Measurements from ENCODE around the gene RRP1. TPM values are rescaled to one million over a fixed set of nuclear protein-coding genes. Genes with fewer than 3 reads are reported as not detected.

The RRP1 gene
- polyA plus RNA-seq, 3 donors, result 2.7 to 5.7 (median 4.6) TPM

DNA sequence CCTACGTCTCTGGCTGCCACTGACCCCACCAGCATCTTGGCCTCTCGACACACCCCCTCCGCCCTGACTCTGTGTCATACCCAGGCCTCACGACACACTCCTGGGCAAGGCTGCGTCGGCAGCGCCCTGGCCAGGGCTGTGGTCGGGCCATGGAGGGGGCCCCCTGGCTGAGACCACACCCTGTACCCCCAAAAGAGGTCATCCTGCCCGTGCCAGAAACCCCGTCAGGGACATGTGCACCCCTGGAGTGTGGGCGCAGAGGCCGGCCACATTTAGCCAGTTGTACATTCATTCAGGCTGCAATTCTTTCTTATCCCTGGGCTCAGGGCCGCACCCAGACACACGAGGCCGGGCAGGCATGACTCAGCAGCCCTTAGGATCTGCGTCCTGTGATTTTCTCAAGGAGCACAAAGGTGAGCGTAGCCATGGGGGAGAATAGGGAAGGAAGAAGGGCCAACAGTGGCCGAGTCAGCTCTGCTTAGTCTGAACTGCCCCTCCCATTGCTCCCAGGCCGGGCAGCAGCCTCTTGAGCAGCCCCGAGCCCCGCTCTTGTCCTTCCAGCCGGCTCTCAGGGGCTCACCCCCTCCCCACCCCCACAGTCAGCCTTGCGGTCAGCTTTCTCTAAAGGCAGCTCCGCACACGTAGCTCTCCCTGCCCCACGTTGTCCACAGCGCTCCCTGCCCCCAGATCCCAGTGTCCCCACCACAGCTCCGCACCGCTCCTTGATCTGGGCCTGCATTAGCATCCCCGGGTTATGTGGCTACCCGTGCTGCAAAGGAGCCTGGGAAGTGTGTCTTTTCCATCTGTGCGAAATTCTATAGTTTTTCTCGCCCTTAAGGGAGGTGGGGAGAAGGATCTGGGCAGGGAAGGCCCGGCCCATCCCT is 21.2 kb upstream of the RRP1 start:
- Histone ChIP-seq H3K79me2 (ENCODE audit: insufficient read depth, low read length) (no peaks in the 10 kb centered on the region), H3K9me3 (replicated peaks in 1 of 2; ENCODE audit: control insufficient read depth in 1 of 2, insufficient read depth in 1 of 2, low read length in 2 of 2) (peaks cover 0 to 11% of the 10 kb centered on the region in 2 donors), H3K4me1 (ENCODE audit: control insufficient read depth in 1 of 2, insufficient read depth in 2 of 2, low read length in 2 of 2) (peaks cover 12 to 15% of the 10 kb centered on the region in 2 donors), H3K9ac (ENCODE audit: insufficient read depth, low read length, poor library complexity, severe bottlenecking) (no peak overlapping the region), H2AFZ (ENCODE audit: insufficient read depth, low read depth, low read length, poor library complexity, severe bottlenecking) (no peak overlapping the region), H3K27me3 (ENCODE audit: control insufficient read depth in 2 of 2, insufficient read depth in 2 of 2, low read length in 2 of 2) (no peaks in the 10 kb centered on the region), H3K4me3 (replicated peaks in 1 of 3; ENCODE audit: low read depth in 2 of 3, low read length in 3 of 3) (peak overlapping the region in 1 of 3 experiments; percentile 3), H3K36me3 (replicated peaks in 1 of 2; ENCODE audit: control insufficient read depth in 1 of 2, insufficient read depth in 2 of 2, low read length in 2 of 2) (peaks cover 3 to 15% of the 10 kb centered on the region in 2 donors), H3K27ac (ENCODE audit: low read depth in 1 of 2, low read length in 2 of 2) (no peak overlapping the region), H3K4me2 (replicated peaks; ENCODE audit: extremely low read depth, low read length, poor library complexity, severe bottlenecking) (peak overlapping the region; percentile 31), H4K20me1 (ENCODE audit: insufficient read depth, low read length) (peaks cover 21% of the 10 kb centered on the region)
- TF ChIP-seq, protein P1, sequence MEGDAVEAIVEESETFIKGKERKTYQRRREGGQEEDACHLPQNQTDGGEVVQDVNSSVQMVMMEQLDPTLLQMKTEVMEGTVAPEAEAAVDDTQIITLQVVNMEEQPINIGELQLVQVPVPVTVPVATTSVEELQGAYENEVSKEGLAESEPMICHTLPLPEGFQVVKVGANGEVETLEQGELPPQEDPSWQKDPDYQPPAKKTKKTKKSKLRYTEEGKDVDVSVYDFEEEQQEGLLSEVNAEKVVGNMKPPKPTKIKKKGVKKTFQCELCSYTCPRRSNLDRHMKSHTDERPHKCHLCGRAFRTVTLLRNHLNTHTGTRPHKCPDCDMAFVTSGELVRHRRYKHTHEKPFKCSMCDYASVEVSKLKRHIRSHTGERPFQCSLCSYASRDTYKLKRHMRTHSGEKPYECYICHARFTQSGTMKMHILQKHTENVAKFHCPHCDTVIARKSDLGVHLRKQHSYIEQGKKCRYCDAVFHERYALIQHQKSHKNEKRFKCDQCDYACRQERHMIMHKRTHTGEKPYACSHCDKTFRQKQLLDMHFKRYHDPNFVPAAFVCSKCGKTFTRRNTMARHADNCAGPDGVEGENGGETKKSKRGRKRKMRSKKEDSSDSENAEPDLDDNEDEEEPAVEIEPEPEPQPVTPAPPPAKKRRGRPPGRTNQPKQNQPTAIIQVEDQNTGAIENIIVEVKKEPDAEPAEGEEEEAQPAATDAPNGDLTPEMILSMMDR (IDR thresholded peaks at IDR 0.05), result no peak
- H3K36me3 Mint-ChIP-seq, result peaks cover 15 to 19% of the 10 kb centered on the region in 2 donors
- intact Hi-C loops (cut with micrococcal nuclease), result no loop called here
- peak overlapping the region in 3 of 7 donors; percentile 16 to 69 (median 49) for H3K27ac Mint-ChIP-seq
- WGBS (ENCODE audit: insufficient coverage), result 62% methylated on average over 32 of the region's 34 CpGs
- peaks cover 5 to 16% (median 9%) of the 10 kb centered on the region in 7 donors for H3K9me3 Mint-ChIP-seq
- H3K4me3 Mint-ChIP-seq, result peak overlapping the region in 1 of 2 donors; percentile 63
- peaks cover 23% of the 10 kb centered on the region for H3K4me1 Mint-ChIP-seq
- peak; percentile 44 to 69 (median 52) for DNase-seq
- H3K27me3 Mint-ChIP-seq (ENCODE audit: low read depth in 3 of 3), result peaks cover 2 to 5% (median 5%) of the 10 kb centered on the region in 3 donors

DNA sequence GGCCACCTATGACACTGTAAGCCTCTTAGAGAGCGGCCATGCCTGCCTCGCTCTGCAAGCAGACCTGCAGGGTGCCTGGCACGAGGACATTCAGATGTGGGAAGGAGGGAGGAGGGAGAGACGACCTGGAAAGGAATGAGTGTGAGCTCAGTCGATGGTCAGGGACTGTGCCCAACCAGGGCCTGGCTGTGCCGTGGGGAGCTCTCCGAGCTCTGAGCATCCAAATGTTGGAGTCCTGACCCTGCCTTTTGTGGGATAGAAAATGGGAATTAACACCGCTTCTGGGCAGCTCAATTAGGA is 20.6 kb upstream of the RRP1 start:
- H4K20me1 ChIP-seq (ENCODE audit: insufficient read depth, low read length), result peaks cover 26% of the 10 kb centered on the region
- H2AFZ ChIP-seq (ENCODE audit: insufficient read depth, low read depth, low read length, poor library complexity, severe bottlenecking), result no peak overlapping the region
- WGBS (ENCODE audit: insufficient coverage), result 98% methylated on average over 7 of the region's 8 CpGs
- TF ChIP-seq, protein P1 (IDR thresholded peaks at IDR 0.05), result no peak
- H3K4me2 ChIP-seq (replicated peaks; ENCODE audit: extremely low read depth, low read length, poor library complexity, severe bottlenecking), result no peak overlapping the region
- H3K9me3 ChIP-seq (replicated peaks in 1 of 2; ENCODE audit: control insufficient read depth in 1 of 2, insufficient read depth in 1 of 2, low read length in 2 of 2), result peaks cover 0 to 11% of the 10 kb centered on the region in 2 donors
- H3K4me1 Mint-ChIP-seq, result peaks cover 23% of the 10 kb centered on the region
- no peaks in the 10 kb centered on the region for H3K79me2 ChIP-seq (ENCODE audit: insufficient read depth, low read length)
- no peak overlapping the region for H3K9ac ChIP-seq (ENCODE audit: insufficient read depth, low read length, poor library complexity, severe bottlenecking)
- peak overlapping the region in 1 of 2 donors; percentile 63 for H3K4me3 Mint-ChIP-seq
- no peaks in the 10 kb centered on the region for H3K27me3 ChIP-seq (ENCODE audit: control insufficient read depth in 2 of 2, insufficient read depth in 2 of 2, low read length in 2 of 2)
- intact Hi-C loops (cut with micrococcal nuclease), result no loop called here
- peaks cover 9 to 17% of the 10 kb centered on the region in 2 donors for H3K36me3 ChIP-seq (replicated peaks in 1 of 2; ENCODE audit: control insufficient read depth in 1 of 2, insufficient read depth in 2 of 2, low read length in 2 of 2)
- H3K27ac Mint-ChIP-seq, result peak overlapping the region in 2 of 7 donors; percentile 16 to 49
- peaks cover 2 to 5% (median 5%) of the 10 kb centered on the region in 3 donors for H3K27me3 Mint-ChIP-seq (ENCODE audit: low read depth in 3 of 3)
- peaks cover 12 to 15% of the 10 kb centered on the region in 2 donors for H3K4me1 ChIP-seq (ENCODE audit: control insufficient read depth in 1 of 2, insufficient read depth in 2 of 2, low read length in 2 of 2)
- no peak overlapping the region for H3K27ac ChIP-seq (ENCODE audit: low read depth in 1 of 2, low read length in 2 of 2)
- DNase-seq, result no peak
- H3K36me3 Mint-ChIP-seq, result peaks cover 19% of the 10 kb centered on the region in 2 donors
- H3K9me3 Mint-ChIP-seq, result peaks cover 5 to 16% (median 9%) of the 10 kb centered on the region in 7 donors
- no peak overlapping the region for H3K4me3 ChIP-seq (replicated peaks in 1 of 3; ENCODE audit: low read depth in 2 of 3, low read length in 3 of 3)

Data from CD14-positive monocyte (primary cell).